Panc1 (cell line): ENCODE data around the gene OR2F2. TPM values are rescaled to one million over a fixed set of nuclear protein-coding genes. Genes with fewer than 3 reads are reported as not detected.

Experiments used
- ATAC-seq: fragments of 200-7000 bp; cut with Tn5 transposase; 2 replicates; pipeline ENCODE4 v1.9.1; 2020; ENCODE audit warnings: mild to moderate bottlenecking, moderate library complexity
- BruUV-seq: library from RNA; stranded (reverse); fragments of 400-500 nt; replicated peaks from 2 replicates; lab custom pipeline; 2021; lab: Mats Ljungman, UMichigan
- CTCF ChIA-PET: fragments of 300-600 bp; sonication (Branson Sonifier 250); formaldehyde crosslinking; loops from one replicate; lab custom pipeline; 2022; ENCODE audit warnings: antibody characterized with exemption; lab: Charles Lee
- POLR2A ChIA-PET: fragments of 300-600 bp; sonication (Branson Sonifier 250); formaldehyde crosslinking; loops from one replicate; lab custom pipeline; 2022; ENCODE audit warnings: antibody characterized with exemption; lab: Charles Lee
- DNase-seq: peaks from one replicate; pipeline ENCODE4 v3.0.0-alpha.2; 2010; ENCODE audit warnings: low read depth, low spot score
- H3K27ac ChIP-seq: 2 replicates; pipeline ENCODE4 v1.5.1; 2011; ENCODE audit warnings: mild to moderate bottlenecking, low read length, inconsistent platforms
- H3K27me3 ChIP-seq: fragments of 200-500 bp; sonication (Bioruptor generic); 2 replicates; pipeline ENCODE4 v1.6.0; 2014; ENCODE audit warnings: low read length, inconsistent platforms; ENCODE audit not compliant: control insufficient read depth, insufficient read depth
- H3K36me3 ChIP-seq: fragments of 200-500 bp; sonication (Bioruptor generic); 2 replicates; pipeline ENCODE4 v1.5.1; 2014; ENCODE audit warnings: inconsistent platforms, mild to moderate bottlenecking, low read length, moderate library complexity; ENCODE audit not compliant: control insufficient read depth, insufficient read depth
- H3K4me1 ChIP-seq: 2 replicates; pipeline ENCODE4 v1.5.1; 2011; ENCODE audit warnings: inconsistent platforms, mild to moderate bottlenecking, low read length, moderate library complexity; ENCODE audit not compliant: control insufficient read depth, insufficient read depth
- H3K4me3 ChIP-seq, 2 experiments: 2 replicates each; pipeline ENCODE4 v1.5.1; 2011 to 2012; ENCODE audit warnings: low read depth in 2 of 2, low read length in 2 of 2, mild to moderate bottlenecking in 2 of 2, inconsistent platforms in 1 of 2, moderate library complexity in 1 of 2
- H3K9me3 ChIP-seq: fragments of 200-500 bp; sonication (Bioruptor generic); 2 replicates; pipeline ENCODE4 v1.5.1; 2014; ENCODE audit warnings: low read depth, mild to moderate bottlenecking, inconsistent platforms, low read length, moderate library complexity; ENCODE audit not compliant: control insufficient read depth, insufficient read depth
- CTCF ChIP-seq: fragments of 450-650 bp; IDR thresholded peaks from 2 replicates; pipeline ENCODE4 v1.5.1; 2017; ENCODE audit warnings: mild to moderate bottlenecking
- POLR2AphosphoS5 ChIP-seq: IDR thresholded peaks from 2 replicates; pipeline ENCODE4 v1.6.1; 2012; ENCODE audit warnings: mild to moderate bottlenecking, low read depth, low read length, moderate library complexity
- SIN3A ChIP-seq: IDR thresholded peaks from 2 replicates; pipeline ENCODE4 v1.6.1; 2012; ENCODE audit warnings: low read depth, mild to moderate bottlenecking, low read length, moderate library complexity, borderline replicate concordance; ENCODE audit not compliant: insufficient read depth
- TCF7L2 ChIP-seq: IDR thresholded peaks from 2 replicates; pipeline ENCODE4 v1.6.1; 2011; ENCODE audit warnings: mild to moderate bottlenecking, low read depth, low read length, inconsistent platforms
- in situ Hi-C: cut with HindIII; loops from 2 replicates; pipeline ENCODE4 v1.10.0; 2016; ENCODE audit warnings: low sequenced_read_pairs, low pct_unique_long_range_greater_than_20kb
- intact Hi-C: fragments of 100-400 bp; cut with micrococcal nuclease; formaldehyde crosslinking; loops from one replicate; pipeline ENCODE4 v1.10.0; 2022; ENCODE audit not compliant: unreplicated experiment
- total RNA-seq: library from RNA; stranded (reverse); gene quantifications from one replicate; pipeline ENCODE4 v1.2.1, GENCODE V29; 2021; ENCODE audit not compliant: unreplicated experiment
- TF ChIP-seq, protein P1 (sequence below), 2 experiments: IDR thresholded peaks; 2 replicates each; pipeline ENCODE4 v1.6.1; 2011 to 2012; ENCODE audit warnings: low read depth in 2 of 2, control low read depth in 1 of 2, low read length in 1 of 2, mild to moderate bottlenecking in 1 of 2, moderate library complexity in 1 of 2; ENCODE audit not compliant: insufficient read depth in 1 of 2

Gene OR2F2
- total RNA-seq, 1 experiment from 2014 or later, result not detected

GRCh38 chr7:143954135-143954534 is 19.1 kb downstream of the OR2F2 start:
- POLR2A ChIA-PET, result no interaction called here

DNA sequence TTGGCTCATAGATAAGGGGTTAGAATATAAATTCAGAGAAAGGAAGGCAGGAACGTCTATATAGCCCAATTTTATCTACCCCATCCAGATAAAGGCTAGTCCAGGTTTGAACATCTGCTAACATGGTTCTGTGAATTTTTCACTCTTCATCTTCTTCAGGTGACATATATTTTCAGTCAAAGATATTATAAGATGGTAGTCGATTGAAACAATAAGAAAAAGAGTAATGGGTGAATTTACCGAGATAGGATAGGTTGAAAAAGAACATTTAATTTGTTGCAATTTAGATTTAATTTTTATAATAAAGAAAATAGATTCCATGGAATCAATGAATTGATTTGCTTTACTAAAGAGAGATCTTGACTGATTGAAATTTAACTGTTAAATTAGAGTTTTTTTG is 19.5 kb downstream of the OR2F2 start, which contains the start of gene OR2F1:
Gene OR2F1, plus strand, starts transcription at position 301 of the 400 bp plus-strand sequence. CDS start 5,127 bp downstream, outside the sequence.
- ATAC-seq (no peak), DNase-seq (no peak)
- ChIA-PET CTCF (no interaction called here), POLR2A (no interaction called here)
- intact Hi-C loops (no loop called here), in situ Hi-C loops (no loop called here)
- no peak for TF ChIP-seq SIN3A
- no peak for TF ChIP-seq TCF7L2
- TF ChIP-seq, protein P1, sequence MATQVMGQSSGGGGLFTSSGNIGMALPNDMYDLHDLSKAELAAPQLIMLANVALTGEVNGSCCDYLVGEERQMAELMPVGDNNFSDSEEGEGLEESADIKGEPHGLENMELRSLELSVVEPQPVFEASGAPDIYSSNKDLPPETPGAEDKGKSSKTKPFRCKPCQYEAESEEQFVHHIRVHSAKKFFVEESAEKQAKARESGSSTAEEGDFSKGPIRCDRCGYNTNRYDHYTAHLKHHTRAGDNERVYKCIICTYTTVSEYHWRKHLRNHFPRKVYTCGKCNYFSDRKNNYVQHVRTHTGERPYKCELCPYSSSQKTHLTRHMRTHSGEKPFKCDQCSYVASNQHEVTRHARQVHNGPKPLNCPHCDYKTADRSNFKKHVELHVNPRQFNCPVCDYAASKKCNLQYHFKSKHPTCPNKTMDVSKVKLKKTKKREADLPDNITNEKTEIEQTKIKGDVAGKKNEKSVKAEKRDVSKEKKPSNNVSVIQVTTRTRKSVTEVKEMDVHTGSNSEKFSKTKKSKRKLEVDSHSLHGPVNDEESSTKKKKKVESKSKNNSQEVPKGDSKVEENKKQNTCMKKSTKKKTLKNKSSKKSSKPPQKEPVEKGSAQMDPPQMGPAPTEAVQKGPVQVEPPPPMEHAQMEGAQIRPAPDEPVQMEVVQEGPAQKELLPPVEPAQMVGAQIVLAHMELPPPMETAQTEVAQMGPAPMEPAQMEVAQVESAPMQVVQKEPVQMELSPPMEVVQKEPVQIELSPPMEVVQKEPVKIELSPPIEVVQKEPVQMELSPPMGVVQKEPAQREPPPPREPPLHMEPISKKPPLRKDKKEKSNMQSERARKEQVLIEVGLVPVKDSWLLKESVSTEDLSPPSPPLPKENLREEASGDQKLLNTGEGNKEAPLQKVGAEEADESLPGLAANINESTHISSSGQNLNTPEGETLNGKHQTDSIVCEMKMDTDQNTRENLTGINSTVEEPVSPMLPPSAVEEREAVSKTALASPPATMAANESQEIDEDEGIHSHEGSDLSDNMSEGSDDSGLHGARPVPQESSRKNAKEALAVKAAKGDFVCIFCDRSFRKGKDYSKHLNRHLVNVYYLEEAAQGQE (IDR thresholded peaks at IDR 0.05; ENCODE audit: insufficient read depth in 1 of 2, low read depth in 2 of 2, low read length in 1 of 2), result no peak
- no peak for TF ChIP-seq POLR2AphosphoS5
- TF ChIP-seq CTCF, result no peak
- Histone ChIP-seq H3K27ac (no peak within 1 kb of the TSS), H3K9me3 (no peaks in the 10 kb centered on the region), H3K27me3 (no peaks in the 10 kb centered on the region), H3K4me3 (no peak within 1 kb of the TSS), H3K36me3 (no peaks in the 10 kb centered on the region), H3K4me1 (no peaks in the 10 kb centered on the region)
- no TSS peak for BruUV-seq

More at GRCh38 chr7:143954135-143954534, 19.1 kb downstream of the OR2F2 start:
- Histone ChIP-seq H3K27me3 (no peaks in the 10 kb centered on the region), H3K36me3 (no peaks in the 10 kb centered on the region), H3K4me3 (no peak overlapping the region), H3K9me3 (no peaks in the 10 kb centered on the region), H3K27ac (no peak overlapping the region), H3K4me1 (no peaks in the 10 kb centered on the region)
- BruUV-seq, result no TSS peak
- intact Hi-C loops (no loop called here), in situ Hi-C loops (no loop called here)
- CTCF ChIA-PET, result no interaction called here
- TF ChIP-seq, protein P1 (IDR thresholded peaks at IDR 0.05; ENCODE audit: insufficient read depth in 1 of 2, low read depth in 2 of 2, low read length in 1 of 2), result no peak
- no peak for TF ChIP-seq TCF7L2
- TF ChIP-seq SIN3A, result no peak
- TF ChIP-seq POLR2AphosphoS5, result no peak
- ATAC-seq, result no peak
- no peak for DNase-seq
